GM23338 (cell line): ENCODE measurements around the gene CXADR. TPM values are rescaled to one million over a fixed set of nuclear protein-coding genes. Genes with fewer than 3 reads are reported as not detected.

ENCODE experiments used
- ATAC-seq: fragments of 200-7000 bp; cut with Tn5 transposase; 3 replicates; pipeline ENCODE4 v1.9.1; 2020
- DNase-seq: peaks from one replicate; pipeline ENCODE4 v3.0.0-alpha.2; 2015; ENCODE audit warnings: low spot score
- H2AFZ ChIP-seq: fragments of 200-600 bp; sonication (generic); 2 replicates; pipeline ENCODE4 v1.8.0; 2016; ENCODE audit warnings: antibody characterized with exemption, mild to moderate bottlenecking, moderate library complexity
- H3F3A ChIP-seq: fragments of 200-600 bp; sonication (generic); replicated peaks from 2 replicates; pipeline ENCODE4 v1.8.0; 2017; ENCODE audit warnings: antibody characterized with exemption, mixed run types, low read depth
- H3K27ac ChIP-seq: fragments of 200-600 bp; sonication (generic); 2 replicates; pipeline ENCODE4 v1.6.1; 2016; ENCODE audit warnings: low read depth
- H3K27me3 ChIP-seq: fragments of 200-600 bp; sonication (generic); 2 replicates; pipeline ENCODE4 v1.8.0; 2016; ENCODE audit warnings: mild to moderate bottlenecking, mixed run types, moderate library complexity; ENCODE audit not compliant: insufficient read depth
- H3K36me3 ChIP-seq: fragments of 200-600 bp; sonication (generic); 2 replicates; pipeline ENCODE4 v1.8.0; 2016; ENCODE audit warnings: mild to moderate bottlenecking; ENCODE audit not compliant: insufficient read depth
- H3K4me1 ChIP-seq: fragments of 200-600 bp; sonication (generic); 2 replicates; pipeline ENCODE4 v1.8.0; 2016; ENCODE audit warnings: mild to moderate bottlenecking, moderate library complexity; ENCODE audit not compliant: insufficient read depth
- H3K4me2 ChIP-seq: fragments of 200-600 bp; sonication (generic); 2 replicates; pipeline ENCODE4 v1.7.1; 2017; ENCODE audit warnings: mixed run types
- H3K4me3 ChIP-seq: fragments of 200-600 bp; sonication (generic); 2 replicates; pipeline ENCODE4 v1.6.1; 2016; ENCODE audit warnings: mixed run types
- H3K79me2 ChIP-seq: fragments of 200-600 bp; sonication (generic); replicated peaks from 2 replicates; pipeline ENCODE4 v1.8.0; 2017; ENCODE audit warnings: mild to moderate bottlenecking; ENCODE audit not compliant: insufficient read depth
- H3K9me2 ChIP-seq: fragments of 200-600 bp; sonication (generic); 2 replicates; pipeline ENCODE4 v1.8.0; 2017; ENCODE audit not compliant: insufficient read depth
- H4K20me1 ChIP-seq: fragments of 200-600 bp; sonication (generic); replicated peaks from 2 replicates; pipeline ENCODE4 v1.8.0; 2017; ENCODE audit warnings: mild to moderate bottlenecking; ENCODE audit not compliant: insufficient read depth
- H3K27ac Mint-ChIP-seq: 2 replicates; pipeline ENCODE4 v1.8.0; 2020; ENCODE audit warnings: inconsistent platforms, mild to moderate bottlenecking, moderate library complexity, mixed read lengths
- H3K27me3 Mint-ChIP-seq: 3 replicates; pipeline ENCODE4 v1.8.0; 2022; ENCODE audit warnings: low read depth, mild to moderate bottlenecking, moderate library complexity, mixed read lengths, inconsistent platforms; ENCODE audit not compliant: insufficient read depth, poor library complexity
- H3K36me3 Mint-ChIP-seq: 3 replicates; pipeline ENCODE4 v1.8.0; 2021; ENCODE audit warnings: low read depth, mild to moderate bottlenecking, inconsistent platforms, moderate library complexity, mixed read lengths
- H3K4me1 Mint-ChIP-seq: 3 replicates; pipeline ENCODE4 v1.8.0; 2020; ENCODE audit warnings: mild to moderate bottlenecking, inconsistent platforms, mixed read lengths
- H3K4me3 Mint-ChIP-seq: 3 replicates; pipeline ENCODE4 v1.8.0; 2021; ENCODE audit warnings: moderate library complexity, mild to moderate bottlenecking, inconsistent platforms, mixed read lengths
- H3K9me3 Mint-ChIP-seq: 3 replicates; pipeline ENCODE4 v1.8.0; 2020; ENCODE audit warnings: moderate library complexity, mild to moderate bottlenecking, inconsistent platforms, mixed read lengths
- CREB1 ChIP-seq: fragments of 250-450 bp; sonication (Bioruptor Pico); IDR thresholded peaks from 2 replicates; pipeline ENCODE4 v1.5.0; 2020; ENCODE audit warnings: low read depth, mild to moderate bottlenecking, moderate library complexity
- CTCF ChIP-seq, 2 experiments: fragments of 200-600 bp in 1 of 2; sonication (generic) in 1 of 2; conservative IDR thresholded peaks; 2 replicates each; pipeline versions ENCODE4 v1.5.1 to v1.6.1; 2016 to 2017; ENCODE audit warnings: antibody characterized with exemption in 2 of 2, low read depth in 2 of 2, mild to moderate bottlenecking in 2 of 2, moderate library complexity in 1 of 2
- ETS1 ChIP-seq: IDR thresholded peaks from 2 replicates; pipeline ENCODE4 v1.6.1; 2016; ENCODE audit warnings: antibody characterized with exemption
- EZH2 ChIP-seq: fragments of 200-600 bp; sonication (generic); IDR thresholded peaks from one replicate; pipeline ENCODE4 v1.8.0; 2017; ENCODE audit warnings: antibody characterized with exemption, mild to moderate bottlenecking, low read depth; ENCODE audit not compliant: unreplicated experiment
- EZH2phosphoT487 ChIP-seq: fragments of 200-600 bp; sonication (generic); IDR thresholded peaks from one replicate; pipeline ENCODE4 v1.8.1; 2018; ENCODE audit warnings: antibody characterized with exemption; ENCODE audit not compliant: unreplicated experiment
- JUNB ChIP-seq: IDR thresholded peaks from one replicate; pipeline ENCODE4 v1.6.1; 2016; ENCODE audit warnings: antibody characterized with exemption; ENCODE audit not compliant: unreplicated experiment
- NANOG ChIP-seq: IDR thresholded peaks from 2 replicates; pipeline ENCODE4 v1.6.1; 2016; ENCODE audit warnings: antibody characterized with exemption, borderline replicate concordance
- POLR2AphosphoS5 ChIP-seq: IDR thresholded peaks from 2 replicates; pipeline ENCODE4 v1.6.1; 2016; ENCODE audit warnings: antibody characterized with exemption, low read depth
- REST ChIP-seq: IDR thresholded peaks from one replicate; pipeline ENCODE4 v1.6.1; 2018; ENCODE audit warnings: antibody characterized with exemption; ENCODE audit not compliant: unreplicated experiment
- STAT1 ChIP-seq: IDR thresholded peaks from one replicate; pipeline ENCODE4 v1.6.1; 2016; ENCODE audit warnings: antibody characterized with exemption; ENCODE audit not compliant: unreplicated experiment
- ZNF114 ChIP-seq: fragments of 250-450 bp; sonication (Bioruptor Pico); IDR thresholded peaks from 2 replicates; pipeline ENCODE4 v1.5.0; 2020; ENCODE audit warnings: mild to moderate bottlenecking, moderate library complexity
- ZNF331 ChIP-seq: fragments of 250-450 bp; sonication (Bioruptor Pico); IDR thresholded peaks from 2 replicates; pipeline ENCODE4 v1.5.0; 2020; ENCODE audit warnings: low read depth, mild to moderate bottlenecking, moderate library complexity
- ZNF462 ChIP-seq: fragments of 250-450 bp; sonication (Bioruptor Pico); IDR thresholded peaks from 2 replicates; pipeline ENCODE4 v1.5.0; 2020; ENCODE audit warnings: mild to moderate bottlenecking, moderate library complexity
- polyA plus RNA-seq: library from polyadenylated mRNA; unstranded; fragments of >200 nt; fragmentation: Nextera tagmentation; extraction: Ambion mirVana; gene quantifications from 2 replicates; pipeline ENCODE4 v1.2.1, GENCODE V29; 2016
- total RNA-seq: library from RNA; depleted of rRNA; stranded (reverse); fragments of >200 nt; shearing (Covaris generic); gene quantifications from 2 replicates; pipeline ENCODE4 v1.2.3, GENCODE V29; 2014

CXADR gene
- total and polyA plus RNA-seq, 2 experiments from 2014 or later: 126 to 207 TPM

- H3K27ac Mint-ChIP-seq: no peak overlapping the region
- TF ChIP-seq ETS1: no peak
- TF ChIP-seq REST: no peak
- no peak for TF ChIP-seq ZNF462 (CRISPR knock-in tag)
- no peak for TF ChIP-seq ZNF331 (CRISPR knock-in tag)
- TF ChIP-seq EZH2: no peak
- no peak for TF ChIP-seq POLR2AphosphoS5
- no peak for TF ChIP-seq NANOG
- TF ChIP-seq CTCF (conservative IDR thresholded peaks at IDR 0.05; ENCODE audit: low read depth in 2 of 2): no peak
- TF ChIP-seq CREB1 (CRISPR knock-in tag): no peak
- no peak for TF ChIP-seq STAT1
- TF ChIP-seq JUNB: no peak
- TF ChIP-seq ZNF114: no peak
- TF ChIP-seq EZH2phosphoT487: no peak
- Histone ChIP-seq H3K4me3 (no peak overlapping the region), H2AFZ (no peak overlapping the region), H3K4me2 (no peak overlapping the region), H3K36me3 (no peaks in the 10 kb centered on the region), H3K9me2 (no peaks in the 10 kb centered on the region), H4K20me1 (no peaks in the 10 kb centered on the region), H3K27ac (no peak overlapping the region), H3F3A (no peaks in the 10 kb centered on the region), H3K27me3 (no peaks in the 10 kb centered on the region), H3K4me1 (peaks cover 2% of the 10 kb centered on the region; the same call in 1 of the 2 replicates), H3K79me2 (no peaks in the 10 kb centered on the region)
- peaks cover 10% of the 10 kb centered on the region; the same call in 2 of the 3 replicates for H3K9me3 Mint-ChIP-seq
- H3K36me3 Mint-ChIP-seq: peaks cover 13% of the 10 kb centered on the region; the same call in 2 of the 3 replicates
- peaks cover 6% of the 10 kb centered on the region for H3K4me1 Mint-ChIP-seq
- DNase-seq (no peak), ATAC-seq (no peak)
- peaks cover 6% of the 10 kb centered on the region for H3K27me3 Mint-ChIP-seq
- no peak overlapping the region for H3K4me3 Mint-ChIP-seq
Measured at GRCh38 chr21:17507591-17507990, 5.3 kb upstream of the CXADR start.
